Measurements from ENCODE around the gene SRC.
"Not testable (repeated sequence)": the region's sequence is repeated elsewhere in the genome, so short reads cannot be mapped to it uniquely, and the experiment has no call there.

SRC gene

DNA sequence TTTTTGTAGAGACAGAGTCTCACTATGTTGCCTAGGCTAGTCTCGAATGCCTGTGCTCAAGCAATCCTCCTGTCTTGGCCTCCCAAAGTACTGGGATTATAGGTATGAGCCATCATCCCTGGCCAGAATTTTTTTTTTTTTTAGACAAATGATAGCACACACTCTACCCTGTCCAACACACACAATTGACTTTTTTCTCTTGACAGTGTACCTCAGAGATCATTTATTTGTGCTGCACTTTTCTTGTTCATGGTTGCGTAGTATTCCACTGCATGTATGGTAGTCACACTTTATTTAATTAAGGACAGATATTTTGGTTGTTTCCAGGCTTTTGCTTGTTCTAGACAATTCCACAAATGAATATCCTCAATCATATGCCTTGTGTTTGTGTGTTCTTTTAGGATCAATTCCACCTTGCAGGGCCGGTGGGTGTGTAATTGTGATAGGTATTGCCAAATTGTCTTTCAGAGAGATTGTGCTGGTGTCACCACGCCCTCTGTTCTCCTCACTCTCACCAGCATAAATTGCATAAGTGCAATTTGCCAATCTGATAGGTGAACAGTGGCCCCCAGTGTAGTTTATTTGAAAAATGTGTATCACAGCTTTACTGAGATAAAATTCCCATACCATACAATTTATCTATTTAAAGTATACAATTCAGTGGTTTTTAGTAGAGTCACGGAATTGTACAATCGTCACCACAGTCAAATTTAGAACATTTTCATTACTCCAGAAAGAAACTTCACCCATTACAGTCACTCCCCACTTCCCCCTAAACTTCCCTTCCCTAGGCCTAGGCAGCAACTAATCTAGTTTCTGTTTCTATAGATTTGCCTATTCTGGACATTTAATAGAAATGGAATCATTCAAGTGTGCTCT lies 20.1 kb downstream of the SRC start:
- H3K4me3 ChIP-seq (ENCODE audit: low read length) = no peak overlapping the region
- no peak for TF ChIP-seq ZNF274 (IDR thresholded peaks at IDR 0.05; ENCODE audit: low read depth, low read length)

DNA sequence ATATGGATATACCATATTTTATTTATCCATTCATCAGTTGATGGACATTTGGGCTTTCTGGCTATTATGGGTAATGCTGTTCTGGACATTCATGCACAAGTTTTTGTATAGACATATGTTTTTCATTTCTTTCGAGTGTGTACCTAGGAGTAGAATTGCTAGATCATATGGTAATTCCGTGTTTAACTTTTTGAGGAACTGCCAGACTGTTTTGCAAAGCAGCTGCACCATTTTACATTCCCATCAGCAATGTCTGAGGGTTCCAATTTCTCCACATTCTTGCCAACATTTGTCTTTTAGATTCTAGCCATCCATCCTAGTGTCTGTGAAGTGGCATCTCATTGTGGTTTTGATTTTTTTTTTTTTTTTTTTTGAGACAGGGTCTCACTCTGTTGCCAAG lies 20.8 kb downstream of the SRC start:
- no peak for TF ChIP-seq ZNF274 (IDR thresholded peaks at IDR 0.05; ENCODE audit: low read depth, low read length)
- no peak overlapping the region; the same call in 1 of the 2 replicates for H3K4me3 ChIP-seq (ENCODE audit: low read length)

DNA sequence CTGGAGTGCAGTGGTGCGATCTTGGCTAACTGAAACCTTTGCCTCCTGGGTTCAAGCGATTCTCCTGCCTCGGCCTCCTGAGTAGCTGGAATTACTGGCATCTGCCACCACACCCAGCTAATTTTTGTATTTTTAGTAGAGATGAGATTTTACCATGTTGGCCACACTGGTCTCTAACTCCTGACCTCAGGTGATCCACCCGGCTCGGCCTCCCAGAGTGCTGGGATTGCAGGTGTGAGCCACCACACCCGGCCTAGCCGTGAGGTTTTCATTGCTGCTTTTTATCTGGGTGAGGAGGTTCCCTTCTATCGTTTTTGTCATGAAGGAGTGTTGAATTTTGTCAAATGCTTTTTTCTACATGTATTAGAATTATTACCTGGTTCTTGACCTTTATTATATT lies 23.9 kb downstream of the SRC start:
- H3K4me3 ChIP-seq (ENCODE audit: low read length) = no peak overlapping the region
- no peak for TF ChIP-seq ZNF274 (IDR thresholded peaks at IDR 0.05; ENCODE audit: low read depth, low read length)

DNA sequence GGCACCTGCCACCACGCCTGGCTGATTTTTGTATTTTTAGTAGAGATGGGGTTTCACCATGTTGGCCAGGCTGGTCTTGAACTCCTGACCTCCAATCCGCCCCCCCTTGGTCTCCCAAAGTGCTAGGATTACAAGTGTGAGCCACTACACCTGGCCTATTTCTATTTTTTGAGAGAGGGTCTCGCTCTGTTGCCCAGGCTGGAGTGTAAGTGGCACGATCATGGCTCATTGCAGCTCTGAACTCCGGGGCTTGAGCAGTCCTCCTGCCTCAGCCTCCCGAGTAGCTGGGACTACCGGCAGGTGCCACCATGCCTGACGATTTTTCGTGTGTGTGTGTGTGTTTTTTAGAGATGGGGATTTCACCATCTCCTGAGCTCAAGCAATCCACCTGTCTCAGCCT lies 25.9 kb downstream of the SRC start:
- not testable (repeated sequence) for H3K4me3 ChIP-seq (ENCODE audit: low read length)

DNA sequence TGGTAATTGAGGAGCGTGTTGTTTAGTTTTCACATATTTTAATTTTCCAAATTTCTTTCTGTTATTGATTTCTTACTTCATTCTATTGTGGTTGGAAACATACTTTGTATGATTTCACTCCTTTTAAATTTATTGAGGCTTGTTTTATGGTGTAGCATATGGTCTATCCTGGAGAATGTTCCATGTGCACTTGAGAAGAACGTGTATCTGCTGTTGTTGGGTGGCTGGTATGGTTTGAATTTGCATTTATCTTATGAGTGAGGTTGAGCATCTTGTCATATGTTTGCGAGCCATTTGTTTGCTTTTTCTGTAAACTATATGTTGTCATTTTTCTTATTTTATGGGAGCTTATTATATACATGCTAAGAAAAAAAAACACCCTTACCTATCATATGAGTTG lies 26.5 kb downstream of the SRC start:
- TF ChIP-seq ZNF274 (IDR thresholded peaks at IDR 0.05; ENCODE audit: low read depth, low read length) = no peak
- no peak overlapping the region for H3K4me3 ChIP-seq (ENCODE audit: low read length)

DNA sequence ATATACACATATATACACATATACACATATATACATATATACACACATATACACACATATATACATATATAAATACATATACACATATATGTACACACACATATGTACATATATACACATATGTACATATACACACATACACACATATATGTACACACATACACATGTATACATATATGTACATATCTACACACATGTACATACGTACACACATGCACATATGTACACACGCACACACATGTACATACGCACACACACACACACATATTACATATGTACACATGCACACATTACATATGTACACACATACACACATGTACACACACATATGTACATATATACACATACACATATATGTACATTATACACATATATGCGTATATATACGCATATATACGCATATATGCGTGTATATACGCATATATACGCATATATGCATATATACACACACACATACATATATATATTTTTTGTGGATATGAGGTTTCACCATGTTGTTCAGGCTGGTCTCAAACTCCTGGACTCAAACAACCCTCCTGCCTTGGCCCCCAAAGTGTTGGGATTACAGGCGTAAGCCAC lies 27.2 kb downstream of the SRC start:
- no peak for TF ChIP-seq ZNF274 (IDR thresholded peaks at IDR 0.05; ENCODE audit: low read depth, low read length)
- H3K4me3 ChIP-seq (ENCODE audit: low read length) = no peak overlapping the region

DNA sequence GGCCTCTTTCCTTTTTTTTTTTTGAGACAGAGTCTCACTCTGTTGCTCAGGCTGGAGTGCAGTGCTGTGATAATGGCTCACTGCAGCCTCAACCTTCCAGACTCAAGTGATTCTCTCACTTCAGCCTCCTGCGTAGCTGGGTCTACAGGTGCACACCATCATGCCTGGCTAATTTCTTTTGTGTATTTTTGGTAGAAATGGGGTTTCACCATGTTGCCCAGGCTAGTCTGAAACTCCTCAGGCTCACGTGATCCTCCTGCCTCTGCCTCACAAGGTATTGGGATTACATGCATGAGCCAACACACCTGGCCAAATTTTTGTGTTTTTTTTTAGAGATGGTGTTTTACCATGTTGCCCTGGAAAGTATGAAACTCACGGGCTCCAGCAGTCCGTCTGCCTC lies 29.3 kb downstream of the SRC start:
- H3K4me3 ChIP-seq (ENCODE audit: low read length) = no peak overlapping the region; the same call in 1 of the 2 replicates
- no peak for TF ChIP-seq ZNF274 (IDR thresholded peaks at IDR 0.05; ENCODE audit: low read depth, low read length)

DNA sequence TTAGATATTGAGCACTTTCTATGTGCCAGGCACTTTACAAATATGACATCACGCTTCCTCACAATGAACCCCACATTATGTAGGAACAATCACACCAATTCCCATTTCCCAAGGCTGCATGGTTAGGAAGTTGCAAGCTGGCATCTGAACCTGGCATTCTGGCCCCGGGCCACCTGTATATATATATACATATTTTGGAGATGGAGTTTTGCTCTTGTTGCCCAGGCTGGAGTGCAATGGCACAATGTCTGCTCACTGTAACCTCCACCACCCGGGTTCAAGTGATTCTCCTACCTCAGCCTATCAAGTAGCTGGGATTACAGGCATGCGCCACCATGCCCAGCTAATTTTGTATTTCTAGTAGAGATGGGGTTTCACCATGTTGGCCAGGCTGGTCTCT lies 30.4 kb downstream of the SRC start:
- TF ChIP-seq ZNF274 (IDR thresholded peaks at IDR 0.05; ENCODE audit: low read depth, low read length) = no peak
- H3K4me3 ChIP-seq (ENCODE audit: low read length) = no peak overlapping the region

DNA sequence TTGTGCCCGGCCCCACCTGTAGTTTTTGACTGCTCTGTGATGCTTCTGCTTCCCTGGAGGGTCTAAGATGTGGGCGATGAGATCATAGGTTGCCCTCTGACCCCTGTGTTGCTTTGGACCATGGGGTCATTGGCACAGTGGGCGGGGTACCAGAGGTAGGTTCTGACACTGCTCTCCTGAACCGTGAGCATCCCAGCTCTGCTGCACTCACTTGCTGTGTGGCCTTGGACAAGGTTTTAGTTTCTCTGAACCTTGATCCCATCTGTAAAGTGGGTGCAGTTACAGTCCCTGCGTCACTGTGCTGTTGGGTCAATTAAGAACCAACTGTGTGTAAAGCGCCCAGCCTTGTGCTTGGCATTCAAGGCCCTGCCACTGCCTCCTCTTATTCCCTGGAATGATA lies 30.9 kb downstream of the SRC start:
- no peak overlapping the region for H3K4me3 ChIP-seq (ENCODE audit: low read length)
- TF ChIP-seq ZNF274 (IDR thresholded peaks at IDR 0.05; ENCODE audit: low read depth, low read length) = no peak

DNA sequence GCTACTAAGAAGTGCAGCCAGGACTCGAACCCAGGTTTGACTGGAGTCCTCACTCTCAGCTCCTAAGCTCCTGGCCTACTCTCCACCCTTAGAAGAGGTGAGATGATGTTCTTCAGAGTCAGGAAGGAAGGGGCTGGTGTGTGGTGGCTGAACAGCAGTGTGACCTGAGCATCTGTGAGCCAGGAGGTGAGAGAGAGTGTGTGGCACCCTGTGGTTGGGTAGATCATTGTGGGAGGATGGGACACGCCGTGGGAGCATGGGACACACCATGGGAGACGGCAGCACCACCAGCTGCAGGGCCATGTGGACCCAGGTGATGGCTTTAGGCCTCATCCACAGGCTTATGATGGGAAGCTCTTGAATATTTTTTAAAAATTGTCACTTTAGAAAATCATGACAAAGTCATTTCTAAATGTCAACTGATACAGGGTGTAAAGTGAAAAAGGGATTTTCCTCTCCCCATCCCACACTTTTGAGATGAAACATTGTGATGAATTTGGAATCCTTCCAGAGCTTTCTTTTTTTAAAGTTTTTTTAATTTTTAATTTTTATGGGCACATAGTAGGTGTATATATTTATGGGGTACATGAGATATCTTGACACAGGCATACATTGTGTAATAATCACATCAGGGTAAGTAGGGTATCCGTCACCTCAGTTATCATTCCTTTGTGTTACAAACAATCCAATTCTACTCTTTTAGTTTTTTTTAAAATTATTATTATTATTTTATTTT lies 31.6 kb downstream of the SRC start:
- TF ChIP-seq ZNF274 (IDR thresholded peaks at IDR 0.05; ENCODE audit: low read depth, low read length) = no peak

DNA sequence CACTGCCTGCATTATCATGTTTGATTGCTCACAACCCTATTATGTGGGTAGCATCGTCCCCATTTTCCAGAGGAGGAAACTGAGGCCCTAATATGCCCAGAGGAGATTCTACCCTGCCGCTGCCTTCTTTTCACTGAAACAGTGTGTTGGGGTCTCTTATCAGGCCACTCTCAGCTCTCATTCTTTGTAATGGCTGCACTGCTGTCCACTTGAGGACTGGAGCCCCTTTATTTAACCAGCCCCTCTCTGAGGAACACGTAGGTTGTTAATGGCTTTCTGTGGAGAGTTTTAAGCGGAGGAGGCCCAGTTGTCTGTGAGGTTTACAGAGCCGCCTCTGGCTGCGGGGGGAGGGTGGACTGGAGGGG lies 32.5 kb downstream of the SRC start:
- H3K4me3 ChIP-seq (ENCODE audit: low read length) = no peak overlapping the region
- TF ChIP-seq ZNF274 (IDR thresholded peaks at IDR 0.05; ENCODE audit: low read depth, low read length) = no peak

More for the DNA sequence above, 31.6 kb downstream of the SRC start:
- H3K4me3 ChIP-seq (ENCODE audit: low read length) = no peak overlapping the region

DNA sequence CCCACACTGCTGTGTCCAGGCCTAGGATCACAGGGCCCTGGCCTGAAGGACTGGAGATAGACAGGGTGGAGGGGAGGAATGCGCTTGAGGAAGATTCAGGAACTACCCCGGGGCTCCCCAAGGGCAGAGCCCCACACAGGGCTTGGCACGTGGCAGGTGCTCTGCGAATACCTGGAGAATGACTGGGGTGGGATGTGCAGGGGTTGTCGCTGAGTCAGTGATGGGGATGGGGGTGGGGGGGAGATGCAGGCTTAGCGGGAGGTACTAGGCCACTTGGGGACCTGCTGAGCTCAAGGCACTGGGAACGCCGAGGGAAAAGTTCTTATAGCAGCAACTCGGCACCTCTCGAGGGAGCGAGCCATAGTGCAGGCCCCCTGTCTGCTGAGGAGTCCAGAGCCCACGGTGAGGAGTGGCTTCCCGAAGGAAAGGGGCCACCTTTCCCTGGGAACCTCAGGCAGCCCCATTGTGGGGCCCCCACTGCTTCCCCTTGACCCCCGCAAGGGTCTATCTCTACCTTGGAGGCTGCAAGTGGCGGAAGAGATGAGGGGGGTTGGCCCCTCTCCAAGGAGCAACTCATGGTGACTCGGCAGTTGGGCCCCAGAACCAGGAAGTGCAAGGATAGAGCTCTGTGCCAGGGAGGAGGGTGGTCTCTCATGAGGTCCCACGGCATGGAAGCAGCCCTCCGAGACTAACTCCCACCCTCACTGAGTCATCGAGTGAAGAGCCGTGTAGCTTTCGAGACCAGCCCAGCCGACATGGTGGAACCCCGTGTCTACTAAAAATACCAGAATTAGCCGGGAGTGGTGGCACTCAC lies 33.1 kb downstream of the SRC start:
- TF ChIP-seq ZNF274 (IDR thresholded peaks at IDR 0.05; ENCODE audit: low read depth, low read length) = no peak
- no peak overlapping the region for H3K4me3 ChIP-seq (ENCODE audit: low read length)

DNA sequence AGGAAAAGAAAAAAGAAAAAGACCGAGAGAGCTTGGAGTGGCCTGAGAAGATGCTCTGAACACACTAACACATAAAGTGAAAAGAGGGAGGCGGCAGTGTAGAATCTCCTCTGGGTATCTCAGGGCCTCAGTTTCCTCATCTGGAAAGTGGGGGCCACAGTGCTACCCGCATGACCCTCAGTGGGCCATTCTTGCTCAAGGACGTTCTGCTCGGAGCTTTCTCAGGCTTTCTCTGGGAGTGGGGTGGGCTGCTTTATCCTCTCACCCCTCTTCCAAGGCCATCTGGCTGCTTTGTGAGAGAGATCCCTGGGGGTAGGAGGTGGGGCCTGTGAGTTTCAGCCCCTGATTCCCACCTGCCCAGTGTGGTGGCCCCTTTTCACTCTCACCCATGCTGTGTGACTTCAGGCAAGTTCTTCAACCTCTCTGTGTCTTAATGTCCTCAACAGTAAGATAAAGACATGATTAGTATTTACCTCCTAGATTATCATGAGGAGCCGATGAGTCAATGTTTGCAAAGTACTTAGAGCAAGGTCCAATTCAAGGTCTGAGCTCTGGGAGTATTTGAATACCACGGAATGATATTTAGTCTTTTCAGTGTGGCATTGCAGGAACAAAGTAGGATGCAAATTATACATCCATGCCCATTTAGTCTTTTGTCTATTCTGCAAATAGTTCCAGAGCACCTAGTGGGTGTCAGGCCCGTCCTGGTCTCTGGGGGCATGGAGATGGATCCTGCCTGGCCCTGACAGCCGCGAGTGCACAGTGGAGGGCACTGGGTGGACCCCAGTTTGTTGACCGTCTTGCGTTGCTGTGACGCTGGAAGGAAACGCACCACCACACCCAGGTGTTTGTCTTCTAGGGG lies 34.3 kb downstream of the SRC start:
- H3K4me3 ChIP-seq (ENCODE audit: low read length) = no peak overlapping the region
- no peak for TF ChIP-seq ZNF274 (IDR thresholded peaks at IDR 0.05; ENCODE audit: low read depth, low read length)
